Liver (tissue), 9 donors: ENCODE results near the gene KAT6B. TPM values are rescaled to one million over a fixed set of nuclear protein-coding genes. Genes with fewer than 3 reads are reported as not detected.

Experiments used
- DNase-seq: peaks from one replicate; pipeline ENCODE4 v3.0.0-alpha.2; 2017; ENCODE audit warnings: low spot score
- H3K27ac ChIP-seq, 2 donors: one replicate each; pipeline ENCODE4 v1.7.0; 2013; ENCODE audit warnings: inconsistent platforms in 2 of 2, low read length in 2 of 2, control low read depth in 1 of 2, low read depth in 1 of 2, mild to moderate bottlenecking in 1 of 2
- H3K27me3 ChIP-seq, 4 donors: one replicate each; pipeline versions ENCODE4 v1.6.1 to v1.7.0; 2013; ENCODE audit warnings: low read length in 3 of 4, inconsistent platforms in 1 of 4, mild to moderate bottlenecking in 1 of 4, moderate library complexity in 1 of 4; ENCODE audit not compliant: control insufficient read depth in 4 of 4, insufficient read depth in 4 of 4
- H3K36me3 ChIP-seq, 4 donors: one replicate each; pipeline versions ENCODE4 v1.6.1 to v1.7.0; 2013; ENCODE audit warnings: low read length in 3 of 4, mild to moderate bottlenecking in 3 of 4, low read depth in 1 of 4, moderate library complexity in 1 of 4; ENCODE audit not compliant: control insufficient read depth in 4 of 4, insufficient read depth in 3 of 4
- H3K4me1 ChIP-seq, 4 donors: one replicate each; pipeline versions ENCODE4 v1.6.1 to v1.7.0; 2013; ENCODE audit warnings: low read length in 3 of 4, mild to moderate bottlenecking in 3 of 4, moderate library complexity in 1 of 4; ENCODE audit not compliant: control insufficient read depth in 4 of 4, insufficient read depth in 4 of 4
- H3K4me3 ChIP-seq, 3 donors: one replicate each; pipeline versions ENCODE4 v1.6.1 to v1.7.0; 2013; ENCODE audit warnings: low read length in 3 of 3, control low read depth in 1 of 3, low read depth in 1 of 3, mild to moderate bottlenecking in 1 of 3
- H3K9ac ChIP-seq, 2 donors: one replicate each; pipeline ENCODE4 v1.7.0; 2013; ENCODE audit warnings: low read length in 2 of 2, mild to moderate bottlenecking in 2 of 2, moderate library complexity in 2 of 2, control low read depth in 1 of 2, low read depth in 1 of 2
- H3K9me3 ChIP-seq, 4 donors: one replicate each; pipeline versions ENCODE4 v1.6.1 to v1.7.0; 2013; ENCODE audit warnings: low read length in 3 of 4; ENCODE audit not compliant: control insufficient read depth in 4 of 4
- EGR1 ChIP-seq, 2 donors: IDR thresholded peaks; 2 replicates each; pipeline ENCODE4 v1.6.1; 2016 to 2018; ENCODE audit warnings: antibody characterized with exemption in 2 of 2, low read depth in 2 of 2
- FOXA1 ChIP-seq: IDR thresholded peaks from 2 replicates; pipeline ENCODE4 v1.6.1; 2016; ENCODE audit warnings: antibody characterized with exemption
- FOXA2 ChIP-seq: IDR thresholded peaks from 2 replicates; pipeline ENCODE4 v1.6.1; 2016; ENCODE audit warnings: antibody characterized with exemption
- GABPA ChIP-seq, 2 donors: IDR thresholded peaks in 1 of 2; conservative IDR thresholded peaks in 1 of 2; 2 replicates each; pipeline ENCODE4 v1.6.1; 2016; ENCODE audit warnings: antibody characterized with exemption in 2 of 2, mild to moderate bottlenecking in 1 of 2, moderate library complexity in 1 of 2
- HNF4A ChIP-seq, 2 donors: conservative IDR thresholded peaks; 2 replicates each; pipeline ENCODE4 v1.6.1; 2016; ENCODE audit warnings: antibody characterized with exemption in 2 of 2, mild to moderate bottlenecking in 2 of 2
- HNF4G ChIP-seq: IDR thresholded peaks from 2 replicates; pipeline ENCODE4 v1.6.1; 2016; ENCODE audit warnings: antibody characterized with exemption
- JUND ChIP-seq, 2 donors: IDR thresholded peaks; 2 replicates each; pipeline ENCODE4 v1.6.1; 2016; ENCODE audit warnings: antibody characterized with exemption in 2 of 2
- RAD21 ChIP-seq, 2 donors: IDR thresholded peaks; 2 replicates each; pipeline ENCODE4 v1.6.1; 2016; ENCODE audit warnings: antibody characterized with exemption in 2 of 2, mild to moderate bottlenecking in 2 of 2
- RXRA ChIP-seq, 2 donors: IDR thresholded peaks; 2 replicates each; pipeline ENCODE4 v1.6.1; 2017 to 2018; ENCODE audit warnings: antibody characterized with exemption in 2 of 2, mild to moderate bottlenecking in 1 of 2
- SP1 ChIP-seq: IDR thresholded peaks from 2 replicates; pipeline ENCODE4 v1.6.1; 2018; ENCODE audit warnings: antibody characterized with exemption, mild to moderate bottlenecking
- TAF1 ChIP-seq: conservative IDR thresholded peaks from 2 replicates; pipeline ENCODE4 v1.6.1; 2016; ENCODE audit warnings: antibody characterized with exemption, mild to moderate bottlenecking
- YY1 ChIP-seq: IDR thresholded peaks from 2 replicates; pipeline ENCODE4 v1.6.1; 2016; ENCODE audit warnings: antibody characterized with exemption, mild to moderate bottlenecking
- WGBS: extraction: QIAGEN DNeasy Blood & Tissue Kit; methylation state at CpG from one replicate; pipeline ENCODE4 v1.1.7; 2013; 5-methylcytosine and 5-hydroxymethylcytosine counted together
- polyA plus RNA-seq, 2 donors: library from polyadenylated mRNA; stranded (reverse) in 1 of 2; unstranded in 1 of 2; fragments of 200-250 nt in 1 of 2; fragments of >200 nt in 1 of 2; fragmentation: Nextera tagmentation in 1 of 2; extraction: Ambion mirVana in 1 of 2; gene quantifications; one replicate each; pipeline versions ENCODE4 v1.2.1 to v1.2.3, GENCODE V29; 2013 to 2015
- total RNA-seq, 2 donors: library from RNA; depleted of rRNA; stranded (reverse); fragments of >200 nt; gene quantifications; one replicate each; pipeline ENCODE4 v1.2.3, GENCODE V29; 2014
- TF ChIP-seq, protein P1 (sequence below): IDR thresholded peaks from 2 replicates; pipeline ENCODE4 v1.6.1; 2016; ENCODE audit warnings: antibody characterized with exemption
- TF ChIP-seq, protein P2 (sequence below): IDR thresholded peaks from 2 replicates; pipeline ENCODE4 v1.6.1; 2016; ENCODE audit warnings: antibody characterized with exemption, mild to moderate bottlenecking
- TF ChIP-seq, protein P3 (sequence below): fragments of 150-350 bp; IDR thresholded peaks from 2 replicates; pipeline ENCODE4 v1.5.1; 2017; ENCODE audit warnings: improper control_type of control experiment, low read depth, low read length; ENCODE audit not compliant: missing input control
- TF ChIP-seq, protein P4 (sequence below): IDR thresholded peaks from 2 replicates; pipeline ENCODE4 v1.6.1; 2016; ENCODE audit warnings: antibody characterized with exemption
- TF ChIP-seq, protein P5 (sequence below): IDR thresholded peaks from 2 replicates; pipeline ENCODE4 v1.6.1; 2016; ENCODE audit warnings: antibody characterized with exemption
- donor health status: healthy.
- donor health status: healthy.
- donor health status: healthy.
- donor health status: healthy.
- donor health status: healthy.

KAT6B gene
- total and polyA plus RNA-seq, 4 donors: 2.0 to 21.2 (median 8.8) TPM

DNA sequence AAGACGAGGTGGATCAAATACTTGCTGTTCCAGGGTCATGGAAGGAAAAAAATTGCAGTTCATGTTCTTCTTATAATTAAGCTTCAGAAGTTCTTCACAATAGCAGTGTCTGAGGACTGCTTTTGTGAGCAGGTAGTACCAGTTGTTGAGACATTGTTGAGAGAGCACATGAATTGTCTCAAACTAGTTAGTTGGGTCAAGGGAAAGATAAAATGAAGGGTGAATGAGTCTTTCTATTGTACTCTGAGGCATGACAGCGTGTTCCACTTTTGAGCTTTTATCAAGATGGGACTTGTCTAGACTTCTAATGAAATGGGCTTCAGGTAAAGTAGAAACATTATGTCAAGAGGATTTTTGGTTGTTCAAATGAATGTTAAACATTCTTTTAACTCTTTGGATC lies 26.0 kb downstream of the KAT6B start:
- peaks cover 0 to 5% (median 0%) of the 10 kb centered on the region in 4 donors for H3K36me3 ChIP-seq
- WGBS: 87% methylated on average over 2 of the region's 2 CpGs
- H3K27me3 ChIP-seq: no peaks in the 10 kb centered on the region
- no peak overlapping the region for H3K9ac ChIP-seq
- peaks cover 0 to 6% (median 5%) of the 10 kb centered on the region in 4 donors for H3K4me1 ChIP-seq
- H3K27ac ChIP-seq: no peak overlapping the region
- TF ChIP-seq RAD21 (IDR thresholded peaks at IDR 0.05) (no peak), GABPA (IDR thresholded peaks at IDR 0.05 in 1 of 2, conservative IDR thresholded peaks at IDR 0.05 in 1 of 2) (no peak), EGR1 (IDR thresholded peaks at IDR 0.05; ENCODE audit: low read depth in 2 of 2) (no peak), YY1 (no peak), HNF4G (no peak), RXRA (IDR thresholded peaks at IDR 0.05) (no peak), TAF1 (no peak), JUND (IDR thresholded peaks at IDR 0.05) (no peak), FOXA1 (no peak), FOXA2 (no peak), HNF4A (conservative IDR thresholded peaks at IDR 0.05) (no peak), SP1 (no peak)
- TF ChIP-seq, protein P1, sequence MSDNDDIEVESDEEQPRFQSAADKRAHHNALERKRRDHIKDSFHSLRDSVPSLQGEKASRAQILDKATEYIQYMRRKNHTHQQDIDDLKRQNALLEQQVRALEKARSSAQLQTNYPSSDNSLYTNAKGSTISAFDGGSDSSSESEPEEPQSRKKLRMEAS: no peak
- TF ChIP-seq, protein P2, sequence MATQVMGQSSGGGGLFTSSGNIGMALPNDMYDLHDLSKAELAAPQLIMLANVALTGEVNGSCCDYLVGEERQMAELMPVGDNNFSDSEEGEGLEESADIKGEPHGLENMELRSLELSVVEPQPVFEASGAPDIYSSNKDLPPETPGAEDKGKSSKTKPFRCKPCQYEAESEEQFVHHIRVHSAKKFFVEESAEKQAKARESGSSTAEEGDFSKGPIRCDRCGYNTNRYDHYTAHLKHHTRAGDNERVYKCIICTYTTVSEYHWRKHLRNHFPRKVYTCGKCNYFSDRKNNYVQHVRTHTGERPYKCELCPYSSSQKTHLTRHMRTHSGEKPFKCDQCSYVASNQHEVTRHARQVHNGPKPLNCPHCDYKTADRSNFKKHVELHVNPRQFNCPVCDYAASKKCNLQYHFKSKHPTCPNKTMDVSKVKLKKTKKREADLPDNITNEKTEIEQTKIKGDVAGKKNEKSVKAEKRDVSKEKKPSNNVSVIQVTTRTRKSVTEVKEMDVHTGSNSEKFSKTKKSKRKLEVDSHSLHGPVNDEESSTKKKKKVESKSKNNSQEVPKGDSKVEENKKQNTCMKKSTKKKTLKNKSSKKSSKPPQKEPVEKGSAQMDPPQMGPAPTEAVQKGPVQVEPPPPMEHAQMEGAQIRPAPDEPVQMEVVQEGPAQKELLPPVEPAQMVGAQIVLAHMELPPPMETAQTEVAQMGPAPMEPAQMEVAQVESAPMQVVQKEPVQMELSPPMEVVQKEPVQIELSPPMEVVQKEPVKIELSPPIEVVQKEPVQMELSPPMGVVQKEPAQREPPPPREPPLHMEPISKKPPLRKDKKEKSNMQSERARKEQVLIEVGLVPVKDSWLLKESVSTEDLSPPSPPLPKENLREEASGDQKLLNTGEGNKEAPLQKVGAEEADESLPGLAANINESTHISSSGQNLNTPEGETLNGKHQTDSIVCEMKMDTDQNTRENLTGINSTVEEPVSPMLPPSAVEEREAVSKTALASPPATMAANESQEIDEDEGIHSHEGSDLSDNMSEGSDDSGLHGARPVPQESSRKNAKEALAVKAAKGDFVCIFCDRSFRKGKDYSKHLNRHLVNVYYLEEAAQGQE: no peak
- TF ChIP-seq, protein P3, sequence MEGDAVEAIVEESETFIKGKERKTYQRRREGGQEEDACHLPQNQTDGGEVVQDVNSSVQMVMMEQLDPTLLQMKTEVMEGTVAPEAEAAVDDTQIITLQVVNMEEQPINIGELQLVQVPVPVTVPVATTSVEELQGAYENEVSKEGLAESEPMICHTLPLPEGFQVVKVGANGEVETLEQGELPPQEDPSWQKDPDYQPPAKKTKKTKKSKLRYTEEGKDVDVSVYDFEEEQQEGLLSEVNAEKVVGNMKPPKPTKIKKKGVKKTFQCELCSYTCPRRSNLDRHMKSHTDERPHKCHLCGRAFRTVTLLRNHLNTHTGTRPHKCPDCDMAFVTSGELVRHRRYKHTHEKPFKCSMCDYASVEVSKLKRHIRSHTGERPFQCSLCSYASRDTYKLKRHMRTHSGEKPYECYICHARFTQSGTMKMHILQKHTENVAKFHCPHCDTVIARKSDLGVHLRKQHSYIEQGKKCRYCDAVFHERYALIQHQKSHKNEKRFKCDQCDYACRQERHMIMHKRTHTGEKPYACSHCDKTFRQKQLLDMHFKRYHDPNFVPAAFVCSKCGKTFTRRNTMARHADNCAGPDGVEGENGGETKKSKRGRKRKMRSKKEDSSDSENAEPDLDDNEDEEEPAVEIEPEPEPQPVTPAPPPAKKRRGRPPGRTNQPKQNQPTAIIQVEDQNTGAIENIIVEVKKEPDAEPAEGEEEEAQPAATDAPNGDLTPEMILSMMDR: no peak
- TF ChIP-seq, protein P4, sequence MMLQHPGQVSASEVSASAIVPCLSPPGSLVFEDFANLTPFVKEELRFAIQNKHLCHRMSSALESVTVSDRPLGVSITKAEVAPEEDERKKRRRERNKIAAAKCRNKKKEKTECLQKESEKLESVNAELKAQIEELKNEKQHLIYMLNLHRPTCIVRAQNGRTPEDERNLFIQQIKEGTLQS: no peak
- TF ChIP-seq, protein P5, sequence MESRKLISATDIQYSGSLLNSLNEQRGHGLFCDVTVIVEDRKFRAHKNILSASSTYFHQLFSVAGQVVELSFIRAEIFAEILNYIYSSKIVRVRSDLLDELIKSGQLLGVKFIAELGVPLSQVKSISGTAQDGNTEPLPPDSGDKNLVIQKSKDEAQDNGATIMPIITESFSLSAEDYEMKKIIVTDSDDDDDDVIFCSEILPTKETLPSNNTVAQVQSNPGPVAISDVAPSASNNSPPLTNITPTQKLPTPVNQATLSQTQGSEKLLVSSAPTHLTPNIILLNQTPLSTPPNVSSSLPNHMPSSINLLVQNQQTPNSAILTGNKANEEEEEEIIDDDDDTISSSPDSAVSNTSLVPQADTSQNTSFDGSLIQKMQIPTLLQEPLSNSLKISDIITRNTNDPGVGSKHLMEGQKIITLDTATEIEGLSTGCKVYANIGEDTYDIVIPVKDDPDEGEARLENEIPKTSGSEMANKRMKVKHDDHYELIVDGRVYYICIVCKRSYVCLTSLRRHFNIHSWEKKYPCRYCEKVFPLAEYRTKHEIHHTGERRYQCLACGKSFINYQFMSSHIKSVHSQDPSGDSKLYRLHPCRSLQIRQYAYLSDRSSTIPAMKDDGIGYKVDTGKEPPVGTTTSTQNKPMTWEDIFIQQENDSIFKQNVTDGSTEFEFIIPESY: no peak
- no peaks in the 10 kb centered on the region for H3K9me3 ChIP-seq
- no peak for DNase-seq
- H3K4me3 ChIP-seq: no peak overlapping the region
